Transverse colon (tissue), 4 donors: ENCODE results near the gene DISP3. TPM values are rescaled to one million over a fixed set of nuclear protein-coding genes. Genes with fewer than 3 reads are reported as not detected.

Experiments
- DNase-seq: peaks from one replicate; pipeline ENCODE4 v3.0.0-alpha.2; 2019
- H3K27ac ChIP-seq, 4 donors: fragments of 200-600 bp; sonication (generic); 2 replicates each; pipeline ENCODE4 v1.5.1; 2016 to 2018; ENCODE audit warnings: inconsistent platforms in 4 of 4
- H3K27me3 ChIP-seq: fragments of 200-600 bp; sonication (generic); 2 replicates; pipeline ENCODE4 v1.5.1; 2017; ENCODE audit warnings: inconsistent platforms
- H3K36me3 ChIP-seq, 4 donors: fragments of 200-600 bp; sonication (generic); 2 replicates each; pipeline ENCODE4 v1.5.1; 2017 to 2019; ENCODE audit warnings: inconsistent platforms in 4 of 4
- H3K4me1 ChIP-seq, 4 donors: fragments of 200-600 bp; sonication (generic); 2 replicates each; pipeline ENCODE4 v1.5.1; 2017 to 2020; ENCODE audit warnings: inconsistent platforms in 4 of 4
- H3K4me3 ChIP-seq, 4 donors: fragments of 200-600 bp; sonication (generic); 1 replicate in 1 of 4; 2 replicates in 3 of 4; pipeline versions ENCODE4 v1.5.1 to v1.6.1; 2017 to 2019; ENCODE audit warnings: inconsistent platforms in 4 of 4
- H3K9me3 ChIP-seq, 2 donors: fragments of 200-600 bp; sonication (generic); 2 replicates each; pipeline ENCODE4 v1.5.1; 2017 to 2019; ENCODE audit warnings: inconsistent platforms in 2 of 2
- CTCF ChIP-seq, 5 experiments: fragments of 200-600 bp in 3 of 5; fragments of 450-650 bp in 2 of 5; sonication (generic) in 3 of 5; IDR thresholded peaks; 1 replicate in 2 of 5; 2 replicates in 3 of 5; pipeline ENCODE4 v1.5.1; 2016 to 2017; ENCODE audit warnings: antibody characterized with exemption in 5 of 5, inconsistent platforms in 3 of 5, mild to moderate bottlenecking in 2 of 5, moderate library complexity in 1 of 5
- EP300 ChIP-seq: sonication (generic); formaldehyde crosslinking; IDR thresholded peaks from one replicate; pipeline ENCODE4 v1.6.1; 2017; ENCODE audit warnings: antibody characterized with exemption, low read depth
- POLR2A ChIP-seq: fragments of 450-650 bp; IDR thresholded peaks from one replicate; pipeline ENCODE4 v1.6.1; 2016; ENCODE audit warnings: antibody characterized with exemption, mild to moderate bottlenecking, moderate library complexity
- POLR2AphosphoS5 ChIP-seq, 3 donors: sonication (generic); formaldehyde crosslinking; IDR thresholded peaks; one replicate each; pipeline ENCODE4 v1.6.1; 2016; ENCODE audit warnings: antibody characterized with exemption in 3 of 3
- WGBS, 2 donors: methylation state at CpG; one replicate each; pipeline ENCODE4 v1.1.5; 2018; ENCODE audit warnings: low coverage in 1 of 2; 5-methylcytosine and 5-hydroxymethylcytosine counted together
- in situ Hi-C, 4 donors: fragments of 200-750 bp; cut with MboI; loops; one replicate each; pipeline versions ENCODE4 v1.15.0 to v1.15.1; 2017; ENCODE audit warnings: low sequenced_read_pairs in 3 of 4, low pct_ligation_motif_present in 1 of 4, low pct_unique_long_range_greater_than_20kb in 1 of 4
- intact Hi-C: fragments of 100-400 bp; cut with DNase I; formaldehyde crosslinking; loops from one replicate; pipeline ENCODE4 v1.15.1; 2023; ENCODE audit warnings: low total_unique reads
- total RNA-seq, 4 donors: library from RNA; depleted of rRNA; stranded (reverse); fragments of >200 nt; gene quantifications; one replicate each; pipeline ENCODE4 v1.1.0, GENCODE V29; 2016

The DISP3 gene
- total RNA-seq, 4 donors from 2014 or later = under 0.01 to 2.6 (median 0.16) TPM; not detected in 1

- in situ Hi-C loops (no loop called here), intact Hi-C loops (no loop called here)
- H3K4me3 ChIP-seq = no peak overlapping the region
- TF ChIP-seq EP300 (no peak), POLR2A (no peak), POLR2AphosphoS5 (IDR thresholded peaks at IDR 0.05) (no peak), CTCF (IDR thresholded peaks at IDR 0.05) (no peak)
- no peak for DNase-seq
- H3K27ac ChIP-seq = no peak overlapping the region
- no peaks in the 10 kb centered on the region for H3K27me3 ChIP-seq
- no peaks in the 10 kb centered on the region for H3K9me3 ChIP-seq
- no peaks in the 10 kb centered on the region for H3K36me3 ChIP-seq
- 45 to 74% methylated on average over 2 to 14 of the region's 14 CpGs for WGBS, 2 donors
- no peaks in the 10 kb centered on the region for H3K4me1 ChIP-seq
These were observed 59.1 kb downstream of the DISP3 start for GRCh38 chr1:11537854-11538591.

GRCh38 chr1:11538886-11539285 lies 59.9 kb downstream of the DISP3 start:
- DNase-seq = no peak
- no peak overlapping the region for H3K27ac ChIP-seq
- intact Hi-C loops (no loop called here), in situ Hi-C loops (no loop called here)
- TF ChIP-seq POLR2A (no peak), EP300 (no peak), CTCF (IDR thresholded peaks at IDR 0.05) (no peak), POLR2AphosphoS5 (IDR thresholded peaks at IDR 0.05) (no peak)
- H3K27me3 ChIP-seq = no peaks in the 10 kb centered on the region
- 83% methylated on average over 9 of the region's 9 CpGs; no CpG with 5 or more reads in 1 of the 2 donors for WGBS, 2 donors
- H3K4me1 ChIP-seq = no peaks in the 10 kb centered on the region
- H3K4me3 ChIP-seq = no peak overlapping the region
- H3K36me3 ChIP-seq = no peaks in the 10 kb centered on the region
- no peaks in the 10 kb centered on the region for H3K9me3 ChIP-seq

- Histone ChIP-seq H3K9me3 (no peaks in the 10 kb centered on the region), H3K27ac (no peak overlapping the region), H3K27me3 (no peaks in the 10 kb centered on the region), H3K4me1 (no peaks in the 10 kb centered on the region), H3K4me3 (no peak overlapping the region), H3K36me3 (no peaks in the 10 kb centered on the region)
- 53% methylated on average over 18 of the region's 18 CpGs; no CpG with 5 or more reads in 1 of the 2 donors for WGBS, 2 donors
- no peak for TF ChIP-seq POLR2A
- no peak for TF ChIP-seq EP300
- no peak for TF ChIP-seq POLR2AphosphoS5 (IDR thresholded peaks at IDR 0.05)
- no peak for TF ChIP-seq CTCF (IDR thresholded peaks at IDR 0.05)
- no peak for DNase-seq
- intact Hi-C loops = no loop called here
- in situ Hi-C loops = no loop called here
These were observed 61.2 kb downstream of the DISP3 start for GRCh38 chr1:11539850-11540772.

GRCh38 chr1:11540773-11541160 lies 61.8 kb downstream of the DISP3 start:
- WGBS, 2 donors = 57 to 83% methylated on average over 4 to 12 of the region's 12 CpGs
- intact Hi-C loops (no loop called here), in situ Hi-C loops (no loop called here)
- TF ChIP-seq EP300 = no peak
- no peak for TF ChIP-seq POLR2AphosphoS5 (IDR thresholded peaks at IDR 0.05)
- no peak for TF ChIP-seq CTCF (IDR thresholded peaks at IDR 0.05)
- no peak for TF ChIP-seq POLR2A
- no peaks in the 10 kb centered on the region for H3K4me1 ChIP-seq
- DNase-seq = no peak
- no peak overlapping the region for H3K27ac ChIP-seq
- H3K9me3 ChIP-seq = no peaks in the 10 kb centered on the region
- no peak overlapping the region for H3K4me3 ChIP-seq
- no peaks in the 10 kb centered on the region for H3K27me3 ChIP-seq
- no peaks in the 10 kb centered on the region for H3K36me3 ChIP-seq
